C4-2B (cell line): Measurements from ENCODE around the gene C16orf95.

Experiments used
- ZFX ChIP-seq: fragments of 450-650 bp; IDR thresholded peaks from 2 replicates; pipeline ENCODE4 v1.6.1; 2017
- TF ChIP-seq, protein P1 (sequence below): fragments of 450-650 bp; conservative IDR thresholded peaks from 2 replicates; pipeline ENCODE4 v1.5.1; 2017; ENCODE audit warnings: mild to moderate bottlenecking

DNA sequence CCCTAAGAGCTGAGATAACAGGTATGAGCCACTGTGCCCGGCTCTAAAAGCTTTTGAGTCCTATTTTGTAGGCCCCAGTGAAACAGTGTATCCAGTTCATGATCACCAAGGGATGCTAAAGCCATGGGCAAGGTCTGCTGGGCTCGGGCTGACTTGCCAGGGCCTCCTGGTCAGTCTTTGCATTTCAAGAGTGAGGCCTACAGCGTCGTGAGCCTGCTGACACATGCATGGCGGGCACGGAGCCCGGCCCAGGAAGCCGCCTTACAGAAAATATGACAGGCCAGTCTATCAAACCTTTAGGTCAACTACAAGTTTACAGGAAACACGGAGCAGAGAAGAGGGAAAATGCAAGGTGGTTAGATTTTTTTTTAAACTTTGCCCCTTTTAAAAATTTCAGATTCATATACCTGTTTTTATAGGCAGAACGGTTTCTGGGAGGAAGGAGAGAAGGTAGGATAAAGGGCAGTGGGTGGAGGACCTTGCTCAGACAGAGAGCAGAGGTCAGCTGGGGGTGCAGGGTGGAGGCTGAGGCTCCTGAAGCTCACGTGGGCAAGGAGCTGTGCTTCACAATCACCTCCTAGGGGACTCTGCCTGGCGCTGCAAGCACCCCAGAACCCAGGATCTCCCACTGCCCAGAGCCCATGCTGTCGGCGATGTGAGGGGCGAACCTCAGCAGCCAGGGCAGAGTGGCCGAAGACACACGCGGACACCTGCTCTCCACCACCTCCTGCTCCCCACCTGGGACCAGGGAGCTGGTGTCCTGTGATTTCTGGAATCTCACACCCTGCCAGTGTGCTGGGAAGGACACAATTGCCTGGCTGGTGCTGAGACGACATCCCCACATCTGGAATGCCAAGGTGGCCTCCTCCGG lies 21.3 kb downstream of the C16orf95 start:
- TF ChIP-seq, protein P1, sequence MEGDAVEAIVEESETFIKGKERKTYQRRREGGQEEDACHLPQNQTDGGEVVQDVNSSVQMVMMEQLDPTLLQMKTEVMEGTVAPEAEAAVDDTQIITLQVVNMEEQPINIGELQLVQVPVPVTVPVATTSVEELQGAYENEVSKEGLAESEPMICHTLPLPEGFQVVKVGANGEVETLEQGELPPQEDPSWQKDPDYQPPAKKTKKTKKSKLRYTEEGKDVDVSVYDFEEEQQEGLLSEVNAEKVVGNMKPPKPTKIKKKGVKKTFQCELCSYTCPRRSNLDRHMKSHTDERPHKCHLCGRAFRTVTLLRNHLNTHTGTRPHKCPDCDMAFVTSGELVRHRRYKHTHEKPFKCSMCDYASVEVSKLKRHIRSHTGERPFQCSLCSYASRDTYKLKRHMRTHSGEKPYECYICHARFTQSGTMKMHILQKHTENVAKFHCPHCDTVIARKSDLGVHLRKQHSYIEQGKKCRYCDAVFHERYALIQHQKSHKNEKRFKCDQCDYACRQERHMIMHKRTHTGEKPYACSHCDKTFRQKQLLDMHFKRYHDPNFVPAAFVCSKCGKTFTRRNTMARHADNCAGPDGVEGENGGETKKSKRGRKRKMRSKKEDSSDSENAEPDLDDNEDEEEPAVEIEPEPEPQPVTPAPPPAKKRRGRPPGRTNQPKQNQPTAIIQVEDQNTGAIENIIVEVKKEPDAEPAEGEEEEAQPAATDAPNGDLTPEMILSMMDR = no peak
- no peak for TF ChIP-seq ZFX
